SU-DHL-6 (cell line): ENCODE measurements around the gene NOS3.

ENCODE experiments used
- CTCF ChIP-seq: fragments of 200-600 bp; sonication (generic); IDR thresholded peaks from one replicate; pipeline ENCODE4 v1.5.1; 2017; ENCODE audit warnings: antibody characterized with exemption, mild to moderate bottlenecking, low read length, moderate library complexity; ENCODE audit not compliant: insufficient read depth, poor library complexity, severe bottlenecking
- EZH2phosphoT487 ChIP-seq: fragments of 200-600 bp; sonication (generic), shearing (Covaris generic); conservative IDR thresholded peaks from 2 replicates; pipeline ENCODE4 v1.6.1; 2018; ENCODE audit warnings: mild to moderate bottlenecking, antibody characterized with exemption, low read length, moderate library complexity, mixed read lengths

- TF ChIP-seq CTCF (no peak), EZH2phosphoT487 (no peak)
These were observed 22.0 kb upstream of the NOS3 start for GRCh38 chr7:150968734-150969372.
